Measurements from ENCODE around the gene MXI1.

- TF ChIP-seq CTCF (IDR thresholded peaks at IDR 0.05) (no peak), POLR2A (IDR thresholded peaks at IDR 0.05) (no peak)
These were observed 12.5 kb downstream of the MXI1 start for GRCh38 chr10:110219884-110220283.
